PC-9 (cell line): Measurements from ENCODE around the gene HAO2. TPM values are rescaled to one million over a fixed set of nuclear protein-coding genes. Genes with fewer than 3 reads are reported as not detected.

Experiments used
- BruUV-seq: library from RNA; stranded (reverse); fragments of 400-500 nt; replicated peaks from 2 replicates; lab custom pipeline; 2021; lab: Mats Ljungman, UMichigan
- CTCF ChIA-PET: fragments of 300-600 bp; sonication (Branson Sonifier 250); formaldehyde crosslinking; loops from one replicate; lab custom pipeline; 2022; ENCODE audit warnings: antibody characterized with exemption; lab: Charles Lee
- POLR2A ChIA-PET: fragments of 300-600 bp; sonication (Branson Sonifier 250); formaldehyde crosslinking; loops from one replicate; lab custom pipeline; 2022; ENCODE audit warnings: antibody characterized with exemption; ENCODE audit not compliant: unreplicated experiment; lab: Charles Lee
- DNase-seq, 2 experiments: peaks; one replicate each; pipeline versions ENCODE4 v3.0.0 to v3.0.0-alpha.2; 2015 to 2022; ENCODE audit warnings: mixed read lengths in 1 of 2
- H2AFZ ChIP-seq: fragments of 200-600 bp; sonication (generic); 2 replicates; pipeline ENCODE4 v1.8.1; 2017; ENCODE audit warnings: antibody characterized with exemption
- H3F3A ChIP-seq: fragments of 200-600 bp; sonication (generic); 2 replicates; pipeline ENCODE4 v1.8.1; 2017; ENCODE audit warnings: antibody characterized with exemption, mild to moderate bottlenecking, low read depth; ENCODE audit not compliant: insufficient read depth
- H3K27ac ChIP-seq: fragments of 200-600 bp; sonication (generic); 2 replicates; pipeline ENCODE4 v1.6.1; 2016; ENCODE audit warnings: mixed run types
- H3K27me3 ChIP-seq: fragments of 200-600 bp; sonication (generic); 2 replicates; pipeline ENCODE4 v1.6.1; 2016; ENCODE audit warnings: low read depth, mixed run types; ENCODE audit not compliant: insufficient read depth
- H3K36me3 ChIP-seq: fragments of 200-600 bp; sonication (generic); 2 replicates; pipeline ENCODE4 v1.6.1; 2016; ENCODE audit warnings: low read depth, mixed run types
- H3K4me1 ChIP-seq: fragments of 200-600 bp; sonication (generic); replicated peaks from 2 replicates; pipeline ENCODE4 v1.6.1; 2016; ENCODE audit warnings: mixed run types; ENCODE audit not compliant: insufficient read depth
- H3K4me2 ChIP-seq: fragments of 200-600 bp; sonication (generic); 2 replicates; pipeline ENCODE4 v1.6.1; 2017; ENCODE audit warnings: mixed run types
- H3K4me3 ChIP-seq: fragments of 200-600 bp; sonication (generic); 2 replicates; pipeline ENCODE4 v1.6.1; 2016; ENCODE audit warnings: mixed run types
- H3K79me2 ChIP-seq: fragments of 200-600 bp; sonication (generic); 2 replicates; pipeline ENCODE4 v1.6.1; 2017; ENCODE audit warnings: low read depth, mixed run types
- H3K9me2 ChIP-seq: fragments of 200-600 bp; sonication (generic); 2 replicates; pipeline ENCODE4 v1.8.1; 2017; ENCODE audit warnings: mild to moderate bottlenecking; ENCODE audit not compliant: insufficient read depth
- H3K9me3 ChIP-seq: fragments of 200-600 bp; sonication (generic); 2 replicates; pipeline ENCODE4 v1.8.1; 2016; ENCODE audit warnings: low read depth; ENCODE audit not compliant: insufficient read depth
- H4K20me1 ChIP-seq: fragments of 200-600 bp; sonication (generic); 2 replicates; pipeline ENCODE4 v1.8.1; 2017; ENCODE audit not compliant: insufficient read depth
- CTCF ChIP-seq: fragments of 200-600 bp; sonication (generic); conservative IDR thresholded peaks from 2 replicates; pipeline ENCODE4 v1.6.1; 2017; ENCODE audit warnings: mixed run types, antibody characterized with exemption, mild to moderate bottlenecking, moderate library complexity
- EZH2 ChIP-seq: fragments of 200-600 bp; sonication (generic); IDR thresholded peaks from 2 replicates; pipeline ENCODE4 v1.8.0; 2017; ENCODE audit warnings: antibody characterized with exemption, low read depth
- intact Hi-C: fragments of 100-400 bp; cut with micrococcal nuclease; formaldehyde crosslinking; loops from one replicate; pipeline ENCODE4 v1.10.0; 2022; ENCODE audit not compliant: unreplicated experiment
- total RNA-seq: library from RNA; stranded (reverse); gene quantifications from 2 replicates; pipeline ENCODE4 v1.2.3, GENCODE V29; 2021

HAO2 gene
- total RNA-seq, 1 experiment from 2014 or later: not detected

DNA sequence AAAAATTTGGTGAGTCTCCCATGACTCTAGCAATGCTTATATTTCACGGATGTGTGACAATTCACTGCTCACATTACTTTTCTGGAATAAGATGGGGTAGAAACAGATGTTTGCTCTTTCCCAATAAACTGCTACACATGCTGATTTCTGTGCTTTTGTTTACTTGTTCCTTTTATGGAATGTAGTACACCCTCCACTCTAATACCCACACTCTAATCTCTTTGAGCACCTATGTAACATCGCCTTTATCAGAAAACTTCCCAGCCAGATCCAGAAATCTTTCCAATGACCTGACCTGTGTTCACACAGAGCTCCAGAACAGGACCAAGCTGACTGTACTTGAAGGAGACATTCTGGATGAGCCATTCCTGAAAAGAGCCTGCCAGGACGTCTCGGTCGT, 50.5 kb downstream of the HAO2 start:
- Histone ChIP-seq H3K27ac (no peak overlapping the region), H4K20me1 (no peaks in the 10 kb centered on the region), H2AFZ (no peak overlapping the region), H3K36me3 (no peaks in the 10 kb centered on the region), H3K4me1 (no peaks in the 10 kb centered on the region), H3K79me2 (no peaks in the 10 kb centered on the region), H3K27me3 (no peaks in the 10 kb centered on the region), H3K9me2 (no peaks in the 10 kb centered on the region), H3F3A (no peaks in the 10 kb centered on the region), H3K4me3 (no peak overlapping the region), H3K4me2 (no peak overlapping the region), H3K9me3 (no peaks in the 10 kb centered on the region)
- TF ChIP-seq CTCF (no peak), EZH2 (no peak)
- CTCF ChIA-PET: no interaction called here
- no TSS peak for BruUV-seq
- intact Hi-C loops: no loop called here
- no peak for DNase-seq
- POLR2A ChIA-PET: no interaction called here

GRCh38 chr1:119420638-119421037, 52.1 kb downstream of the HAO2 start:
- no peaks in the 10 kb centered on the region for H3K9me3 ChIP-seq
- ChIA-PET POLR2A (interaction anchor here (0.7 kb wide), 1 partner anchor 468 kb away, joined by 5 read pairs; no protein-coding TSS in a partner anchor), CTCF (no interaction called here)
- intact Hi-C loops: no loop called here
- no peaks in the 10 kb centered on the region for H3K27me3 ChIP-seq
- no peaks in the 10 kb centered on the region for H3K79me2 ChIP-seq
- H3K9me2 ChIP-seq: no peaks in the 10 kb centered on the region
- no peak for DNase-seq
- no peak overlapping the region for H3K27ac ChIP-seq
- H3K4me2 ChIP-seq: no peak overlapping the region
- H3K36me3 ChIP-seq: no peaks in the 10 kb centered on the region
- no peak for TF ChIP-seq EZH2
- no peak for TF ChIP-seq CTCF
- no peaks in the 10 kb centered on the region for H3F3A ChIP-seq
- no peaks in the 10 kb centered on the region for H4K20me1 ChIP-seq
- no peaks in the 10 kb centered on the region for H3K4me1 ChIP-seq
- BruUV-seq: no TSS peak
- H2AFZ ChIP-seq: no peak overlapping the region
- H3K4me3 ChIP-seq: no peak overlapping the region

GRCh38 chr1:119422631-119423030, 54.0 kb downstream of the HAO2 start:
- no peak overlapping the region for H3K4me2 ChIP-seq
- no peaks in the 10 kb centered on the region for H4K20me1 ChIP-seq
- BruUV-seq: no TSS peak
- ChIA-PET CTCF (interaction anchor here (0.7 kb wide), 1 partner anchor 76 kb away, joined by 10 read pairs; no protein-coding TSS in a partner anchor), POLR2A (no interaction called here)
- no peaks in the 10 kb centered on the region for H3K9me2 ChIP-seq
- no peak for DNase-seq
- no peak overlapping the region for H2AFZ ChIP-seq
- H3K27me3 ChIP-seq: no peaks in the 10 kb centered on the region
- TF ChIP-seq CTCF: no peak
- no peak for TF ChIP-seq EZH2
- H3K27ac ChIP-seq: no peak overlapping the region
- no peak overlapping the region for H3K4me3 ChIP-seq
- no peaks in the 10 kb centered on the region for H3K36me3 ChIP-seq
- H3K4me1 ChIP-seq: no peaks in the 10 kb centered on the region
- intact Hi-C loops: no loop called here
- H3F3A ChIP-seq: no peaks in the 10 kb centered on the region
- no peaks in the 10 kb centered on the region for H3K9me3 ChIP-seq
- H3K79me2 ChIP-seq: no peaks in the 10 kb centered on the region
